Colonic mucosa (tissue), 4 donors: ENCODE data around the gene ZSCAN25. TPM values are rescaled to one million over a fixed set of nuclear protein-coding genes. Genes with fewer than 3 reads are reported as not detected.

ENCODE experiments used
- DNase-seq: peaks from one replicate; pipeline ENCODE4 v3.0.0-alpha.2; 2020
- H3K27ac ChIP-seq: fragments of 200-600 bp; one replicate; pipeline ENCODE4 v1.8.0; 2021
- H3K27me3 ChIP-seq: fragments of 200-600 bp; one replicate; pipeline ENCODE4 v1.8.0; 2021
- H3K36me3 ChIP-seq: fragments of 200-600 bp; one replicate; pipeline ENCODE4 v1.8.0; 2021
- H3K4me1 ChIP-seq: fragments of 200-600 bp; one replicate; pipeline ENCODE4 v1.8.0; 2021; ENCODE audit warnings: mild to moderate bottlenecking
- H3K4me3 ChIP-seq: fragments of 200-600 bp; one replicate; pipeline ENCODE4 v1.8.0; 2021
- H3K9ac ChIP-seq, 2 donors: one replicate each; pipeline ENCODE4 v1.7.0; 2013; ENCODE audit warnings: control low read depth in 2 of 2, low read depth in 2 of 2, low read length in 2 of 2
- H3K9me3 ChIP-seq: fragments of 200-600 bp; one replicate; pipeline ENCODE4 v1.8.0; 2021
- intact Hi-C: fragments of 100-400 bp; cut with DNase I; formaldehyde crosslinking; loops from one replicate; pipeline ENCODE4 v1.14.1; 2022
- total RNA-seq, 2 donors: library from RNA; stranded (reverse); fragmentation: NEBNext Ultra II Directional in 1 of 2; extraction: Animal tissue kit (Norgen Biotek cat#: 25700) in 1 of 2; gene quantifications; one replicate each; pipeline ENCODE4 v1.2.1, GENCODE V29; 2021
- TF ChIP-seq, protein P1 (sequence below): fragments of 200-600 bp; IDR thresholded peaks from one replicate; pipeline ENCODE4 v1.8.0; 2022; ENCODE audit warnings: antibody characterized with exemption, mild to moderate bottlenecking
- donor health status: healthy.
- donor health status: DM: no; HTN: no; CAD: no.
- donor health status: DM: no; HTN: no; CAD: no.

The ZSCAN25 gene
- total RNA-seq, 2 donors from 2014 or later, result 10.4 to 20.2 TPM

DNA sequence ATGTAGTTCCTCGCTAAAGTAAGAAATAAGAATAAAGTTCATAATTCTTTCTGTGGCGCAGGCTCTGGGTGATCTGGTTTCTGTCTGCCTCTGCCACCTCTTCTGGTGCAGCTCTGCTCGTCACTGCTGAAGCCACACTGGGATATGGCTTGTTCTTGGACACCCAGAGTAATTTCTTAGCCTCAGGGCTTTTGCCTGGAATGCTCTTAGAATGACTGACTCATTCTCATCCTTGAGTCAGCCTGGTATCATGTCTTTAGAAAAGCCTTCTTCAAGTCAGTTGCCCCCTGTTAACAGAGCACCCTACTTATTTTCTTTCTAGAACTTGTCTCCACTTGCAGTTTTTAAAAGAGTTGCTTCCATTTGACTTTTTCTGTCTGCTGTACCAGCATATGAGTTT is 2.0 kb downstream of the ZSCAN25 start:
- no peak overlapping the region for H3K27ac ChIP-seq
- TF ChIP-seq, protein P1, sequence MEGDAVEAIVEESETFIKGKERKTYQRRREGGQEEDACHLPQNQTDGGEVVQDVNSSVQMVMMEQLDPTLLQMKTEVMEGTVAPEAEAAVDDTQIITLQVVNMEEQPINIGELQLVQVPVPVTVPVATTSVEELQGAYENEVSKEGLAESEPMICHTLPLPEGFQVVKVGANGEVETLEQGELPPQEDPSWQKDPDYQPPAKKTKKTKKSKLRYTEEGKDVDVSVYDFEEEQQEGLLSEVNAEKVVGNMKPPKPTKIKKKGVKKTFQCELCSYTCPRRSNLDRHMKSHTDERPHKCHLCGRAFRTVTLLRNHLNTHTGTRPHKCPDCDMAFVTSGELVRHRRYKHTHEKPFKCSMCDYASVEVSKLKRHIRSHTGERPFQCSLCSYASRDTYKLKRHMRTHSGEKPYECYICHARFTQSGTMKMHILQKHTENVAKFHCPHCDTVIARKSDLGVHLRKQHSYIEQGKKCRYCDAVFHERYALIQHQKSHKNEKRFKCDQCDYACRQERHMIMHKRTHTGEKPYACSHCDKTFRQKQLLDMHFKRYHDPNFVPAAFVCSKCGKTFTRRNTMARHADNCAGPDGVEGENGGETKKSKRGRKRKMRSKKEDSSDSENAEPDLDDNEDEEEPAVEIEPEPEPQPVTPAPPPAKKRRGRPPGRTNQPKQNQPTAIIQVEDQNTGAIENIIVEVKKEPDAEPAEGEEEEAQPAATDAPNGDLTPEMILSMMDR, result no peak
- intact Hi-C loops, result no loop called here
- H3K9me3 ChIP-seq, result no peaks in the 10 kb centered on the region
- H3K4me3 ChIP-seq, result no peak overlapping the region
- H3K4me1 ChIP-seq, result peaks cover 5% of the 10 kb centered on the region
- H3K27me3 ChIP-seq, result no peaks in the 10 kb centered on the region
- H3K36me3 ChIP-seq, result peaks cover 6% of the 10 kb centered on the region
- no peak for DNase-seq
- no peak overlapping the region for H3K9ac ChIP-seq

DNA sequence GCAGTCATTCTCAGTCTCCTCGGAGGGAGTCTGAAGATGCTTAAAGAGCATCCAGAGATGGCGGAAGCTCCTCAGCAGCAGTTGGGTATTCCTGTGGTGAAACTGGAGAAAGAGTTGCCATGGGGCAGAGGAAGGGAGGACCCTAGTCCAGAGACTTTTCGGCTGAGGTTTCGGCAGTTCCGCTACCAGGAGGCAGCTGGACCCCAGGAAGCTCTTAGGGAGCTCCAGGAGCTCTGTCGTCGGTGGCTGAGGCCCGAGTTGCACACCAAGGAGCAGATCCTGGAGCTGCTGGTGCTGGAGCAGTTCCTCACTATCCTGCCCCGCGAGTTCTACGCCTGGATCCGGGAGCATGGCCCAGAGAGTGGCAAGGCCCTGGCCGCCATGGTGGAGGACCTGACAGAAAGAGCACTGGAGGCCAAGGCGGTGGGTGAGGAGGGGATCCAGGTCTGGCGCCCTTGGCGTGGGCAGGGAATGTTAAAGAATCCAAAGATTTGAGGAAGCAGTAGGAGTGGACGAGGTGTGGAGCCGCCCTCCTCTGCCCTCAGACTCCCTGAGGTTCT is 2.9 kb downstream of the ZSCAN25 start:
- intact Hi-C loops, result no loop called here
- Histone ChIP-seq H3K4me1 (peaks cover 5% of the 10 kb centered on the region), H3K9me3 (no peaks in the 10 kb centered on the region), H3K9ac (no peak overlapping the region), H3K27me3 (no peaks in the 10 kb centered on the region), H3K36me3 (peaks cover 6% of the 10 kb centered on the region), H3K27ac (no peak overlapping the region), H3K4me3 (no peak overlapping the region)
- no peak for DNase-seq
- TF ChIP-seq, protein P1, result no peak

- Histone ChIP-seq H3K9ac (no peak overlapping the region), H3K27me3 (no peaks in the 10 kb centered on the region), H3K9me3 (no peaks in the 10 kb centered on the region), H3K4me3 (no peak overlapping the region), H3K4me1 (peaks cover 5% of the 10 kb centered on the region), H3K36me3 (peaks cover 6% of the 10 kb centered on the region), H3K27ac (no peak overlapping the region)
- intact Hi-C loops, result no loop called here
- DNase-seq, result no peak
- TF ChIP-seq, protein P1, result no peak
These were observed 4.5 kb downstream of the ZSCAN25 start for GRCh38 chr7:99621271-99621670.

- DNase-seq, result no peak
- H3K9ac ChIP-seq, result no peak overlapping the region
- TF ChIP-seq, protein P1, result no peak
- no peaks in the 10 kb centered on the region for H3K27me3 ChIP-seq
- peaks cover 6% of the 10 kb centered on the region for H3K36me3 ChIP-seq
- H3K4me3 ChIP-seq, result no peak overlapping the region
- intact Hi-C loops, result no loop called here
- no peak overlapping the region for H3K27ac ChIP-seq
- peaks cover 3% of the 10 kb centered on the region for H3K4me1 ChIP-seq
- H3K9me3 ChIP-seq, result no peaks in the 10 kb centered on the region
These were observed 5.8 kb downstream of the ZSCAN25 start for GRCh38 chr7:99622596-99622995.

GRCh38 chr7:99623091-99623693 is 6.4 kb downstream of the ZSCAN25 start:
- no peak for DNase-seq
- TF ChIP-seq, protein P1, result no peak
- H3K4me1 ChIP-seq, result no peaks in the 10 kb centered on the region
- H3K9me3 ChIP-seq, result no peaks in the 10 kb centered on the region
- no peak overlapping the region for H3K9ac ChIP-seq
- intact Hi-C loops, result no loop called here
- H3K4me3 ChIP-seq, result no peak overlapping the region
- no peaks in the 10 kb centered on the region for H3K27me3 ChIP-seq
- no peak overlapping the region for H3K27ac ChIP-seq
- H3K36me3 ChIP-seq, result peaks cover 7% of the 10 kb centered on the region
